HG03521 (cell line): Measurements from ENCODE around the gene PPL.

Experiments
- ATAC-seq: cut with Tn5 transposase; IDR thresholded peaks from one replicate; pipeline ENCODE4 v1.9.1; 2021; ENCODE audit warnings: mild to moderate bottlenecking, moderate library complexity; ENCODE audit not compliant: unreplicated experiment

The PPL gene

GRCh38 chr16:4891097-4891885 is 45.7 kb downstream of the PPL start:
- ATAC-seq, result no peak

- no peak for ATAC-seq
Measured at GRCh38 chr16:4890686-4891085, 46.3 kb downstream of the PPL start.

GRCh38 chr16:4890026-4890425 is 46.9 kb downstream of the PPL start:
- ATAC-seq, result no peak

- ATAC-seq, result no peak
Measured at GRCh38 chr16:4888428-4889135, 48.4 kb downstream of the PPL start.

- no peak for ATAC-seq
Measured at GRCh38 chr16:4886151-4886550, 50.8 kb downstream of the PPL start.

- no peak for ATAC-seq
Measured at GRCh38 chr16:4884972-4885874, 51.7 kb downstream of the PPL start.

- no peak for ATAC-seq
Measured at GRCh38 chr16:4884209-4884608, 52.7 kb downstream of the PPL start.

- no peak for ATAC-seq
Measured at GRCh38 chr16:4883501-4883900, 53.4 kb downstream of the PPL start.

- no peak for ATAC-seq
Measured at GRCh38 chr16:4882633-4883285, 54.2 kb downstream of the PPL start.

- no peak for ATAC-seq
Measured at GRCh38 chr16:4882000-4882632, 54.8 kb downstream of the PPL start.

- ATAC-seq, result no peak
Measured at GRCh38 chr16:4880006-4880580, 56.9 kb downstream of the PPL start.

GRCh38 chr16:4879049-4879448 is 57.9 kb downstream of the PPL start:
- ATAC-seq, result no peak

GRCh38 chr16:4877380-4877685 is 59.6 kb downstream of the PPL start:
- ATAC-seq, result no peak

GRCh38 chr16:4876646-4877379 is 60.1 kb downstream of the PPL start:
- no peak for ATAC-seq

GRCh38 chr16:4874666-4875065 is 62.3 kb downstream of the PPL start:
- no peak for ATAC-seq

GRCh38 chr16:4873091-4873490 is 63.9 kb downstream of the PPL start:
- no peak for ATAC-seq

GRCh38 chr16:4871071-4871470 is 65.9 kb downstream of the PPL start:
- ATAC-seq, result no peak

- ATAC-seq, result no peak
Measured at GRCh38 chr16:4870138-4870671, 66.7 kb downstream of the PPL start.

GRCh38 chr16:4869147-4869805 is 67.7 kb downstream of the PPL start:
- ATAC-seq, result no peak
